ENCODE data around the gene CCN2. TPM values are rescaled to one million over a fixed set of nuclear protein-coding genes. Genes with fewer than 3 reads are reported as not detected.
"Not testable (repeated sequence)": the region's sequence is repeated elsewhere in the genome, so short reads cannot be mapped to it uniquely, and the experiment has no call there.

The CCN2 gene
- total and polyA plus RNA-seq, 2 of the 8 experiments (the other 6 are each of a cell fraction or from before 2014, with no cell fraction given): 25.0 to 107 TPM

GRCh38 chr6:131916091-131916796 is 34.9 kb downstream of the CCN2 start:
- not testable (repeated sequence) for H3K4ac ChIP-seq (replicated peaks; ENCODE audit: insufficient read length, low read depth, low read length); H3K18ac ChIP-seq (ENCODE audit: extremely low read depth, low read length); H3K4me3 ChIP-seq (ENCODE audit: extremely low read depth in 1 of 4, insufficient read depth in 2 of 4, low read depth in 3 of 4, low read length in 4 of 4); H2BK20ac ChIP-seq (ENCODE audit: low read length); H4K91ac ChIP-seq (replicated peaks; ENCODE audit: insufficient read length, low read length); H3K27me3 ChIP-seq (replicated peaks in 1 of 4; ENCODE audit: control insufficient read depth in 3 of 4, extremely low read depth in 1 of 4, insufficient read depth in 3 of 4, low read length in 3 of 4); H3K4me1 ChIP-seq (replicated peaks in 1 of 4; ENCODE audit: control insufficient read depth in 3 of 4, insufficient read depth in 4 of 4, low read length in 3 of 4); H3K9ac ChIP-seq (replicated peaks in 1 of 4; ENCODE audit: extremely low read depth in 1 of 4, low read depth in 3 of 4, low read length in 3 of 4); FAIRE-seq; H3K4me2 ChIP-seq (ENCODE audit: insufficient read depth in 1 of 2, low read depth in 2 of 2, low read length in 2 of 2); DNase-seq (ENCODE audit: low read depth in 1 of 2, low spot score in 2 of 2); H3K14ac ChIP-seq (ENCODE audit: insufficient read length); H4K20me1 ChIP-seq (replicated peaks in 1 of 2; ENCODE audit: control insufficient read depth in 1 of 2, insufficient read depth in 2 of 2, low read length in 2 of 2); H3K23ac ChIP-seq (ENCODE audit: insufficient read length); H2BK12ac ChIP-seq (ENCODE audit: low read depth, low read length); H3K27ac ChIP-seq (ENCODE audit: low read depth, low read length); H3K79me1 ChIP-seq (ENCODE audit: low read depth, low read length); H3K23me2 ChIP-seq (ENCODE audit: low read depth, low read length); H4K8ac ChIP-seq (ENCODE audit: extremely low read depth, insufficient read depth, low read length); H2BK5ac ChIP-seq (ENCODE audit: low read depth, low read length); H4K5ac ChIP-seq (ENCODE audit: insufficient read length, low read depth, low read length); H3K56ac ChIP-seq (replicated peaks; ENCODE audit: insufficient read length, low read depth, low read length); H2AFZ ChIP-seq (ENCODE audit: low read length); H2AK5ac ChIP-seq (ENCODE audit: low read depth, low read length); H2BK15ac ChIP-seq (ENCODE audit: low read length); H2BK120ac ChIP-seq (replicated peaks; ENCODE audit: low read depth, low read length)
- peaks cover 0 to 14% of the 10 kb centered on the region in 2 experiments; a peak in 1 of 4 replicates for H3K79me2 ChIP-seq (ENCODE audit: control insufficient read depth in 1 of 2, insufficient read depth in 2 of 2, low read length in 2 of 2)
- ChIA-PET CTCF (ENCODE audit: partially characterized antibody) (interaction anchor here (0.8 to 5.8 kb wide), 17 partner anchors 9 to 381 kb away, joined by 3 to 72 read pairs (median 6); no protein-coding TSS in a partner anchor), POLR2A (ENCODE audit: partially characterized antibody) (interaction anchor here (1.1 to 2.3 kb wide), 9 partner anchors 9 to 333 kb away, joined by 3 to 12 read pairs (median 3); no protein-coding TSS in a partner anchor)
- 87% methylated on average over 2 of the region's 2 CpGs; no CpG with 5 or more reads in 1 of the 2 experiments for WGBS, 2 experiments (ENCODE audit: extremely low coverage in 1 of 2, insufficient coverage in 1 of 2, insufficient read length in 1 of 2, insufficient replicate concordance in 2 of 2, low coverage in 1 of 2, low lambda C conversion rate in 2 of 2, missing lambda C conversion rate in 1 of 2)
- H3K36me3 ChIP-seq (ENCODE audit: control insufficient read depth in 2 of 4, insufficient read depth in 4 of 4, low read length in 3 of 4): peaks cover 5 to 77% (median 54%) of the 10 kb centered on the region in 4 experiments
- peaks cover 25 to 32% of the 10 kb centered on the region in 2 experiments for H3K9me3 ChIP-seq (ENCODE audit: insufficient read depth in 2 of 2, low read depth in 1 of 2, low read length in 1 of 2)
- TF ChIP-seq POLR2AphosphoS5 (IDR thresholded peaks at IDR 0.05; ENCODE audit: low read depth, low read length) (peak; percentile 68; the same call in 1 of the 2 replicates), YY1 (IDR thresholded peaks at IDR 0.05; ENCODE audit: low read depth, low read length) (0 out of 2 replicates have a peak, but pooled peaks have one; percentile 13), POLR2A (IDR thresholded peaks at IDR 0.05; ENCODE audit: control extremely low read depth in 1 of 2, low read depth in 2 of 2, low read length in 2 of 2) (peak in 1 of 2 experiments; percentile 77; a peak in 2 of 3 replicates)
